GM12864 (cell line): ENCODE measurements around the gene E2F6.

ENCODE experiments used
- DNase-seq: peaks from one replicate; pipeline ENCODE4 v3.0.0-alpha.2; 2011; ENCODE audit warnings: low read depth
- H3K4me3 ChIP-seq: 2 replicates; pipeline ENCODE4 v1.5.1; 2011; ENCODE audit warnings: mild to moderate bottlenecking, low read depth, low read length, control low read depth
- TF ChIP-seq, protein P1 (sequence below): IDR thresholded peaks from 2 replicates; pipeline ENCODE4 v1.5.1; 2011; ENCODE audit warnings: low read depth, mild to moderate bottlenecking, moderate library complexity, low read length, control low read depth, inconsistent platforms; ENCODE audit errors: missing control alignments

Gene E2F6

DNA sequence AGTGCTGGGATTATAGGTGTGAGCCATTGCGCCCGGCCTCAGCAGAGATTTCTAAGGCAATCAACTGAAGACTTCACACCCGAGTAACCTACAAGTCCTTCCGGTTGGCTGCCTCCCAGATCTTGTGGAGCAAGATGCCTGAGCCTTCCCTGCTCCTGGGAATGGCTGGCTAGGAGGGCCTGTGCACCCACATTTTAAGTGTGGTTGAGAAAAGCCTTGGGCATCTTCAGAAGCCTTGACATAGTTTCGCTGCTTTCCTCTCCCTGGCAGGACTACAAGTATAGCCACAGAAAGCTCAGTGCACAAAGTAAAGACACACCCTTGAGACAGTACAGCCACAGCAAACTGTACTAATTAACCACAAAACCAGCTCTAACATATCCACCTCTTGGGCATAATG is 35.2 kb downstream of the E2F6 start:
- H3K4me3 ChIP-seq = no peak overlapping the region
- no peak for DNase-seq
- TF ChIP-seq, protein P1, sequence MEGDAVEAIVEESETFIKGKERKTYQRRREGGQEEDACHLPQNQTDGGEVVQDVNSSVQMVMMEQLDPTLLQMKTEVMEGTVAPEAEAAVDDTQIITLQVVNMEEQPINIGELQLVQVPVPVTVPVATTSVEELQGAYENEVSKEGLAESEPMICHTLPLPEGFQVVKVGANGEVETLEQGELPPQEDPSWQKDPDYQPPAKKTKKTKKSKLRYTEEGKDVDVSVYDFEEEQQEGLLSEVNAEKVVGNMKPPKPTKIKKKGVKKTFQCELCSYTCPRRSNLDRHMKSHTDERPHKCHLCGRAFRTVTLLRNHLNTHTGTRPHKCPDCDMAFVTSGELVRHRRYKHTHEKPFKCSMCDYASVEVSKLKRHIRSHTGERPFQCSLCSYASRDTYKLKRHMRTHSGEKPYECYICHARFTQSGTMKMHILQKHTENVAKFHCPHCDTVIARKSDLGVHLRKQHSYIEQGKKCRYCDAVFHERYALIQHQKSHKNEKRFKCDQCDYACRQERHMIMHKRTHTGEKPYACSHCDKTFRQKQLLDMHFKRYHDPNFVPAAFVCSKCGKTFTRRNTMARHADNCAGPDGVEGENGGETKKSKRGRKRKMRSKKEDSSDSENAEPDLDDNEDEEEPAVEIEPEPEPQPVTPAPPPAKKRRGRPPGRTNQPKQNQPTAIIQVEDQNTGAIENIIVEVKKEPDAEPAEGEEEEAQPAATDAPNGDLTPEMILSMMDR = no peak

DNA sequence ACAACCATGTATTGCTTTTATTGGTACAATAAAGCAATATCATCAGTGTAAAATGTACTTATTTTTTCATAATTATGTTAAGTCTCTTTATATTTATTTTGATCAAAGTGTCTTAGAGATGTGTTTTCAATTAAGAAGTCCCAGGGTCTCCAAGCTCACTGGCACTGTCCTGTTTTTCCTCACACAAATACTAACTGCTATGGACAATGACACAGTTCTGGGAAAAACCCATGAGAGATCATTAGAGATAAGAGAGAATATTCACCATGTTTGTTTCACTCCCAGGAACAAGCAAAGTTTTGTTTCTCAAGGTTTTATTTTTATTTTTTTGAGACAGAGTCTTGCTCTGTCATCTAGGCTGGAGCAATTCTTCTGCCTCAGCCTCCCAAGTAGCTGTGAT is 38.7 kb downstream of the E2F6 start:
- TF ChIP-seq, protein P1 = no peak
- no peak for DNase-seq
- H3K4me3 ChIP-seq = no peak overlapping the region

DNA sequence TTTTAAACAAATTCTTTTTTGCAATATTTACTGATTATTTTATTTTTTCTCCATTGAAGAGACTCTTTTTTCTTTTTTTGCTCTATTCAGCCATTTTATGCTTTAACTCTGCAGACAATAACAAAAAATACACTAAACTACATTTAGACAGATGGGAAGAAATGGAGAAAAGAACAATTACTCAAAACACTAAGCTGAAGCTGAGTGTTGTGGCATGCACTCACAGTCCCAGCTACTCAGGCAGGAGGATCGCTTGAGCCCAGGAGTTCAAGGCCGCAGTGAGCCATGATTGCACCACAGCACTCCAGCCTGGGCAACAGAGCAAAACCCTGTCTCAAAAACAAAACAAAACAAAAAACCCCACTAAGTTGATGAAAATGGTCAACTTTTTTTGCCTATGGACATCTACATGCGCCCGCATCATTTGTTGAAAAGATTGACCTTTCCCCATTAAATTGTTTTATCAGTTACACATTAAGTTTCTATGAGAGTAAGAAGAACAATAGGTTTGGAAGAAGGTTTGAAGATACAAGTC is 43.0 kb downstream of the E2F6 start:
- DNase-seq = no peak
- TF ChIP-seq, protein P1 = no peak
- no peak overlapping the region for H3K4me3 ChIP-seq

DNA sequence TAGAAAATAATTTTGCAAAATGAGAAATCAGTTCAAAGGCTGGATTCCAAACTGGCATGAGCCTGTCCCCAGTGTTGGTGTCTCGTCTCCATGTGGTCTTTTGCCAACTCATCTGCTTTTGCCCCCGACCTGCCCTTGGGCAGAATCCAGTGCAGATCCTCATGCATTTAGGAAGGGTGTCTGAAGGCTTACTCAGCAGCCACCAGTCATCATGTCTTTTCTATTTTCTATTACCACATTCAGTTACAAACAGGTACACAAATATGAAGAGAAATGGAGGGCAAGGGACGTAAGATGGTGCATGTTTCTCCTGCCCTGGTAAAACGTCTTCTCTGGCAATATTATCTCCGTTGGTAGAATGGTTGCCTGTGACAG is 43.5 kb downstream of the E2F6 start:
- no peak overlapping the region for H3K4me3 ChIP-seq
- no peak for DNase-seq
- TF ChIP-seq, protein P1 = no peak

DNA sequence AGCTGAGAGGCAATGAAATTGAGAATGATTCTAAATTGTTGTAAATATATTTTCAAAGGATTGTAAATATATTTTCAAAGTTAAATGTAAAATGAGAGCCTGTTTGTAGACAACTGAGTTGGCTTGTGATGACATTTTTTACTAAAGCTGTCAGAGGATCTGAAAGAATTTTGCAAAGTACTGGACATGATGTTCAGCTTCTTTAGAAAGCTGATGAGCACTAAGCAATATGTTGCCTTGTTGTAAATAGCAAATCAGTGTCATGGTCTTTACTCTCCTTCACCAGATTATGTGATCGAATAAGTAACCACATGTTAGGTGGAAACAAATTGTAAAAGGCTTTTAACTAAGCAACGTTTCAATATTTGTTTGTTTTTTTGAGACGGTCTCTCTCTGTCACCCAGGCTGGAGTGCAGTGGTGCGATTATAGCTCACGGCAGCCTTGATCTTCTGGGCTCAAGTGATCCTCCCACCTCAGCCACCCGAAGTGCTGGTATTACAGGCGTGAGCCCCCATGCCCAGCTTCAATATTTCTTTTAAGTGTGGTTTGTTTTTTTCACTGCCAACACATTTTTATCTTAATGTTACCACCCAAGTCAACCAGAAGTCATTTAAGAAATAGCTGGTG is 44.0 kb downstream of the E2F6 start:
- H3K4me3 ChIP-seq = no peak overlapping the region
- DNase-seq = no peak
- TF ChIP-seq, protein P1 = no peak

DNA sequence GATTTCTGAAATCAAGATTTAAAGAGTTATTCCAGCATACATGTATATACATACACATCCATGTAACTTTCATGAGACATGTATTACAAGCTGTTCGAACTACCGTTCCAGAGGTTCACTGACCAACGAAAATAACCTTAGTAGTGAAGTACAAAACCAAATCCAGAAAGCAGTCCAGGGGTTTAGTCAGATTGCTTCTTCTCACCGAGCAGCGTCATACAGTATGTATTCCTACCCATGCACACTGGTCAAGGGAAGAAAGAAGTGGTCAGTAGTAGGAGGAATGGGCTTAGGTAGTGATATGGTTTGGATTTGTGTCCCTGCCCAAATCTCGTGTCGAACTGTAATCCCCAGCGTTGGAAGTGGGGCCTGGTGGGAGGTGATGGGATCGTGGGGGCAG is 45.3 kb downstream of the E2F6 start:
- no peak overlapping the region for H3K4me3 ChIP-seq
- TF ChIP-seq, protein P1 = no peak
- DNase-seq = no peak

DNA sequence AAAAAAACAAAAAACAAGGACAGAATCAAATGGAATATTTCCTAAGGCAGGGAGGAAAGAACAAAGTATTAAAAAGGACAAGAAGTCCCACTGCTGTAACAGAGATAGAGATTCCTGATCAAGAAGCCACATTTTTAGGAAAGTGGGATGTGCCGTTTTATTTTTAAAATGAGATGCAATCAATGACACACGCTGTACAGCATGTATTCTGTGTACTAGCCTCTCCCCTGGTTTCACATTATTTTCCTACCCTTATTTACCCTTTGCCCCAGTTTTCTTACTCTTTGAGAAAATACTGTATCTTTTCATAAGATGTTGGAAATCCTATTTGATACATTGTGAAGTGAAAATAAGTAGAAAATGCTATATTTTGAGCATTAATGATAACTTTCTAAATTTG is 45.8 kb downstream of the E2F6 start:
- no peak overlapping the region for H3K4me3 ChIP-seq
- TF ChIP-seq, protein P1 = no peak
- no peak for DNase-seq
